Kidney (tissue), 14 donors: ENCODE results near the gene SHD. TPM values are rescaled to one million over a fixed set of nuclear protein-coding genes. Genes with fewer than 3 reads are reported as not detected.
"Not testable (repeated sequence)": the region's sequence is repeated elsewhere in the genome, so short reads cannot be mapped to it uniquely, and the experiment has no call there.

Source experiments
- DNase-seq, 5 donors: peaks; one replicate each; pipeline ENCODE4 v3.0.0-alpha.2; 2013 to 2020
- FAIRE-seq: peaks from 2 replicates; lab custom pipeline; 2012; peaks lifted over from hg19 to GRCh38; lab: Jason Lieb, UNC
- H3K27ac ChIP-seq, 2 donors: one replicate each; pipeline ENCODE4 v1.7.0; 2013; ENCODE audit warnings: low read depth in 2 of 2, low read length in 2 of 2, inconsistent platforms in 1 of 2
- H3K27me3 ChIP-seq: one replicate; pipeline ENCODE4 v1.7.1; 2013; ENCODE audit warnings: low read length, inconsistent platforms; ENCODE audit not compliant: control insufficient read depth, insufficient read depth
- H3K36me3 ChIP-seq, 3 donors: one replicate each; pipeline versions ENCODE4 v1.7.0 to v1.7.1; 2013; ENCODE audit warnings: low read length in 3 of 3, control low read depth in 1 of 3, inconsistent platforms in 1 of 3; ENCODE audit not compliant: insufficient read depth in 3 of 3, control insufficient read depth in 2 of 3
- H3K4me1 ChIP-seq, 3 donors: one replicate each; pipeline versions ENCODE4 v1.7.0 to v1.7.1; 2013; ENCODE audit warnings: low read length in 3 of 3, inconsistent platforms in 1 of 3, low read depth in 1 of 3; ENCODE audit not compliant: control insufficient read depth in 2 of 3, insufficient read depth in 2 of 3
- H3K4me3 ChIP-seq, 3 donors: one replicate each; pipeline versions ENCODE4 v1.7.0 to v1.8.1; 2013; ENCODE audit warnings: low read length in 3 of 3, control low read depth in 1 of 3, inconsistent platforms in 1 of 3
- H3K9ac ChIP-seq, 3 donors: one replicate each; pipeline versions ENCODE4 v1.7.0 to v1.7.1; 2013; ENCODE audit warnings: low read length in 3 of 3, control low read depth in 1 of 3, inconsistent platforms in 1 of 3
- H3K9me3 ChIP-seq, 3 donors: one replicate each; pipeline versions ENCODE4 v1.7.0 to v1.7.1; 2013; ENCODE audit warnings: low read length in 3 of 3, control low read depth in 1 of 3, inconsistent platforms in 1 of 3; ENCODE audit not compliant: control insufficient read depth in 2 of 3, insufficient read depth in 1 of 3
- CTCF ChIP-seq: IDR thresholded peaks from 3 replicates; pipeline ENCODE4 v1.5.1; 2012; ENCODE audit warnings: mild to moderate bottlenecking, moderate library complexity, borderline replicate concordance; ENCODE audit not compliant: insufficient read depth; ENCODE audit errors: extremely low read depth
- intact Hi-C: fragments of 100-400 bp; cut with DNase I; formaldehyde crosslinking; loops from one replicate; pipeline ENCODE4 v1.11.1; 2022
- polyA plus RNA-seq: library from polyadenylated mRNA; stranded (reverse); fragments of 350-450 nt; fragmentation: Illumina TruSeq; extraction: RNeasy Lipid Tissue Mini Kit (QIAGEN cat#74804); gene quantifications from one replicate; pipeline ENCODE4 v1.2.3, GENCODE V29; 2014; ENCODE audit warnings: low read depth, low replicate concordance; ENCODE audit not compliant: insufficient read depth
- total RNA-seq: library from RNA; stranded (reverse); fragmentation: NEBNext Ultra II Directional; extraction: Animal tissue kit (Norgen Biotek cat#: 25700); gene quantifications from one replicate; pipeline ENCODE4 v1.2.1, GENCODE V29; 2021
- donor health status: control.
- donor health status: control.
- donor health status: control.
- donor health status: control.
- donor health status: control.
- donor health status: DM: yes; HTN: yes; CAD: no.
- donor health status: Normal renal cell carcinoma (clear cell type).

The SHD gene
- total and polyA plus RNA-seq, 2 donors from 2014 or later: not detected

GRCh38 chr19:4327877-4328242 lies 48.8 kb downstream of the SHD start:
- Histone ChIP-seq H3K36me3 (no peaks in the 10 kb centered on the region), H3K27ac (no peak overlapping the region), H3K27me3 (no peaks in the 10 kb centered on the region), H3K9me3 (no peaks in the 10 kb centered on the region), H3K4me3 (peak overlapping the region in 2 of 3 donors; percentile 30 to 32), H3K4me1 (peaks cover 0 to 9% (median 0%) of the 10 kb centered on the region in 3 donors), H3K9ac (no peak overlapping the region)
- DNase-seq: no peak
- no peak for TF ChIP-seq CTCF
- no peak for FAIRE-seq
- intact Hi-C loops: no loop called here

- peak overlapping the region; percentile 32 to 58 (median 48) for H3K4me3 ChIP-seq
- intact Hi-C loops: no loop called here
- no peak for TF ChIP-seq CTCF
- peak overlapping the region in 1 of 3 donors; percentile 22 for H3K9ac ChIP-seq
- H3K27ac ChIP-seq: no peak overlapping the region
- no peak for FAIRE-seq
- no peaks in the 10 kb centered on the region for H3K27me3 ChIP-seq
- H3K36me3 ChIP-seq: no peaks in the 10 kb centered on the region
- peaks cover 0 to 7% (median 0%) of the 10 kb centered on the region in 3 donors for H3K4me1 ChIP-seq
- no peaks in the 10 kb centered on the region for H3K9me3 ChIP-seq
- DNase-seq: peak; percentile 97 to 100 (median 98)
Measured at GRCh38 chr19:4328243-4328990, 49.4 kb downstream of the SHD start.

- H3K27ac ChIP-seq, H3K9ac ChIP-seq, H3K4me1 ChIP-seq, H3K27me3 ChIP-seq, H3K36me3 ChIP-seq, intact Hi-C loops, H3K9me3 ChIP-seq, FAIRE-seq: not testable (repeated sequence)
- DNase-seq: peak in 1 of 5 donors; percentile 85
- peak overlapping the region; percentile 32 to 58 (median 48) for H3K4me3 ChIP-seq
Measured at GRCh38 chr19:4328991-4329681, 50.1 kb downstream of the SHD start.

GRCh38 chr19:4329858-4330257 lies 50.8 kb downstream of the SHD start:
- TF ChIP-seq CTCF: no peak
- no peak for FAIRE-seq
- Histone ChIP-seq H3K4me3 (no peak overlapping the region), H3K36me3 (no peaks in the 10 kb centered on the region), H3K9me3 (no peaks in the 10 kb centered on the region), H3K4me1 (peaks cover 0 to 7% (median 0%) of the 10 kb centered on the region in 3 donors), H3K27ac (no peak overlapping the region), H3K27me3 (no peaks in the 10 kb centered on the region), H3K9ac (no peak overlapping the region)
- intact Hi-C loops: no loop called here
- DNase-seq: no peak
